A673 (cell line): ENCODE results near the gene SLF2. TPM values are rescaled to one million over a fixed set of nuclear protein-coding genes. Genes with fewer than 3 reads are reported as not detected.

Experiments used
- BruUV-seq: library from RNA; stranded (reverse); fragments of 400-500 nt; replicated peaks from 2 replicates; lab custom pipeline; 2021; lab: Mats Ljungman, UMichigan
- CTCF ChIA-PET: fragments of 300-600 bp; sonication (Branson Sonifier 250); formaldehyde crosslinking; loops from one replicate; lab custom pipeline; 2022; ENCODE audit warnings: antibody characterized with exemption; lab: Charles Lee
- POLR2A ChIA-PET: fragments of 300-600 bp; sonication (Branson Sonifier 250); formaldehyde crosslinking; loops from one replicate; lab custom pipeline; 2022; ENCODE audit warnings: antibody characterized with exemption; ENCODE audit not compliant: low non-redundant PET; lab: Charles Lee
- DNase-seq: peaks from one replicate; pipeline ENCODE4 v3.0.0-alpha.2; 2015; ENCODE audit warnings: low spot score
- H3K27ac ChIP-seq: fragments of 200-600 bp; sonication (generic); 2 replicates; pipeline ENCODE4 v1.5.1; 2016; ENCODE audit warnings: mixed run types, low read depth, mild to moderate bottlenecking, mixed read lengths, antibody characterized with exemption, low read length; ENCODE audit not compliant: poor library complexity, severe bottlenecking
- H3K27me3 ChIP-seq: fragments of 200-600 bp; sonication (generic); replicated peaks from 2 replicates; pipeline ENCODE4 v1.6.1; 2017; ENCODE audit warnings: mixed run types, low read depth, mild to moderate bottlenecking, mixed read lengths, antibody characterized with exemption, low read length; ENCODE audit not compliant: insufficient read depth, poor library complexity
- H3K36me3 ChIP-seq: fragments of 200-600 bp; sonication (generic); 2 replicates; pipeline ENCODE4 v1.6.1; 2016; ENCODE audit warnings: mixed run types, mild to moderate bottlenecking, mixed read lengths, antibody characterized with exemption, low read length; ENCODE audit not compliant: insufficient read depth, poor library complexity, severe bottlenecking
- H3K4me1 ChIP-seq: fragments of 200-600 bp; sonication (generic); 2 replicates; pipeline ENCODE4 v1.6.1; 2017; ENCODE audit warnings: mixed run types, mild to moderate bottlenecking, mixed read lengths, antibody characterized with exemption, low read length; ENCODE audit not compliant: insufficient read depth, poor library complexity, severe bottlenecking
- H3K4me3 ChIP-seq: fragments of 200-600 bp; sonication (generic); 2 replicates; pipeline ENCODE4 v1.5.1; 2016; ENCODE audit warnings: low read depth, mixed run types, mild to moderate bottlenecking, mixed read lengths, low read length; ENCODE audit not compliant: poor library complexity, severe bottlenecking
- H3K9me3 ChIP-seq: fragments of 200-600 bp; sonication (generic); 2 replicates; pipeline ENCODE4 v1.6.1; 2016; ENCODE audit warnings: mixed run types, low read depth, mild to moderate bottlenecking, mixed read lengths, antibody characterized with exemption, low read length; ENCODE audit not compliant: poor library complexity, severe bottlenecking
- CTCF ChIP-seq: fragments of 300-800, 200-600 bp; sonication (generic); conservative IDR thresholded peaks from 2 replicates; pipeline ENCODE4 v1.5.1; 2017; ENCODE audit warnings: low read depth, mild to moderate bottlenecking, antibody characterized with exemption, low read length, moderate library complexity, mixed read lengths
- EZH2 ChIP-seq: fragments of 200-600 bp; sonication (generic); IDR thresholded peaks from 2 replicates; pipeline ENCODE4 v1.6.1; 2017; ENCODE audit warnings: borderline replicate concordance, low read depth, mild to moderate bottlenecking, mixed read lengths, antibody characterized with exemption, low read length; ENCODE audit not compliant: poor library complexity, severe bottlenecking
- intact Hi-C: fragments of 100-400 bp; cut with micrococcal nuclease; formaldehyde crosslinking; loops from one replicate; pipeline ENCODE4 v1.10.0; 2022; ENCODE audit not compliant: unreplicated experiment
- total RNA-seq: library from RNA; stranded (reverse); gene quantifications from 2 replicates; pipeline ENCODE4 v1.2.3, GENCODE V29; 2021

Gene SLF2
- total RNA-seq, 1 experiment from 2014 or later: 39.4 TPM

GRCh38 chr10:100948916-100949315 is 36.2 kb downstream of the SLF2 start:
- no TSS peak for BruUV-seq
- Histone ChIP-seq H3K4me3 (no peak overlapping the region), H3K4me1 (no peaks in the 10 kb centered on the region), H3K9me3 (no peaks in the 10 kb centered on the region), H3K36me3 (peaks cover 77% of the 10 kb centered on the region), H3K27ac (no peak overlapping the region), H3K27me3 (no peaks in the 10 kb centered on the region)
- TF ChIP-seq EZH2 (no peak), CTCF (no peak)
- ChIA-PET CTCF (no interaction called here), POLR2A (no interaction called here)
- DNase-seq: no peak
- intact Hi-C loops: no loop called here

- H3K4me3 ChIP-seq: no peak overlapping the region
- no peak overlapping the region for H3K27ac ChIP-seq
- POLR2A ChIA-PET: no interaction called here
- no peaks in the 10 kb centered on the region for H3K27me3 ChIP-seq
- intact Hi-C loops: no loop called here
- BruUV-seq: no TSS peak
- TF ChIP-seq EZH2: no peak
- no peak for TF ChIP-seq CTCF
- DNase-seq: no peak
- peaks cover 9% of the 10 kb centered on the region for H3K4me1 ChIP-seq
- CTCF ChIA-PET: no interaction called here
- no peaks in the 10 kb centered on the region for H3K9me3 ChIP-seq
- H3K36me3 ChIP-seq: peaks cover 62% of the 10 kb centered on the region
Measured at GRCh38 chr10:100960251-100960650, 47.5 kb downstream of the SLF2 start.

GRCh38 chr10:100962351-100963080 is 49.8 kb downstream of the SLF2 start:
- Histone ChIP-seq H3K4me1 (peaks cover 9% of the 10 kb centered on the region), H3K27ac (no peak overlapping the region), H3K9me3 (no peaks in the 10 kb centered on the region), H3K36me3 (peaks cover 43% of the 10 kb centered on the region), H3K4me3 (no peak overlapping the region), H3K27me3 (no peaks in the 10 kb centered on the region)
- no peak for DNase-seq
- BruUV-seq: no TSS peak
- TF ChIP-seq EZH2: no peak
- no peak for TF ChIP-seq CTCF
- intact Hi-C loops: no loop called here
- POLR2A ChIA-PET: no interaction called here
- CTCF ChIA-PET: no interaction called here
